Measurements from ENCODE around the gene RAB37. TPM values are rescaled to one million over a fixed set of nuclear protein-coding genes. Genes with fewer than 3 reads are reported as not detected.

The RAB37 gene
- total RNA-seq, 4 donors from 2014 or later = 0.48 to 3.0 (median 1.4) TPM

GRCh38 chr17:74760404-74761105 lies 23.5 kb downstream of the RAB37 start:
- no peak for DNase-seq (ENCODE audit: low spot score)
- no peak for TF ChIP-seq CTCF (IDR thresholded peaks at IDR 0.05)
- ATAC-seq (ENCODE audit: low FRiP score) = no peak

- no peak for TF ChIP-seq CTCF (IDR thresholded peaks at IDR 0.05)
- no peak for DNase-seq (ENCODE audit: low spot score)
- ATAC-seq (ENCODE audit: low FRiP score) = no peak
These were observed 24.4 kb downstream of the RAB37 start for GRCh38 chr17:74761419-74761818.

DNA sequence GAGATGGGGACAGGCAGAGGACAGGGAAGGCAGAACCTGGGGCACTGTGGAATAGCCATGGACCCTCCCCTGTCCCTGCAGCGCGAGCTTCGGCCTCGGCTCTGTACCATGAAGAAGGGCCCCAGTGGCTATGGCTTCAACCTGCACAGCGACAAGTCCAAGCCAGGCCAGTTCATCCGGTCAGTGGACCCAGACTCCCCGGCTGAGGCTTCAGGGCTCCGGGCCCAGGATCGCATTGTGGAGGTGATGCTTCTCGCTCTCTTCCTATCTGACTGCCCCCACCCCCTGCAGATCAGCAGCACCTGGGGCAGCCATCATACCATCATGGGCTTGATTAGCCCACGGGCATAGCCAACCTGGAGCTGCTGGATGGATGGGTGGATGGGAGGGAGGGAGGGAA lies 24.9 kb downstream of the RAB37 start:
- TF ChIP-seq CTCF (IDR thresholded peaks at IDR 0.05) = no peak
- no peak for DNase-seq (ENCODE audit: low spot score)
- ATAC-seq (ENCODE audit: low FRiP score) = no peak

DNA sequence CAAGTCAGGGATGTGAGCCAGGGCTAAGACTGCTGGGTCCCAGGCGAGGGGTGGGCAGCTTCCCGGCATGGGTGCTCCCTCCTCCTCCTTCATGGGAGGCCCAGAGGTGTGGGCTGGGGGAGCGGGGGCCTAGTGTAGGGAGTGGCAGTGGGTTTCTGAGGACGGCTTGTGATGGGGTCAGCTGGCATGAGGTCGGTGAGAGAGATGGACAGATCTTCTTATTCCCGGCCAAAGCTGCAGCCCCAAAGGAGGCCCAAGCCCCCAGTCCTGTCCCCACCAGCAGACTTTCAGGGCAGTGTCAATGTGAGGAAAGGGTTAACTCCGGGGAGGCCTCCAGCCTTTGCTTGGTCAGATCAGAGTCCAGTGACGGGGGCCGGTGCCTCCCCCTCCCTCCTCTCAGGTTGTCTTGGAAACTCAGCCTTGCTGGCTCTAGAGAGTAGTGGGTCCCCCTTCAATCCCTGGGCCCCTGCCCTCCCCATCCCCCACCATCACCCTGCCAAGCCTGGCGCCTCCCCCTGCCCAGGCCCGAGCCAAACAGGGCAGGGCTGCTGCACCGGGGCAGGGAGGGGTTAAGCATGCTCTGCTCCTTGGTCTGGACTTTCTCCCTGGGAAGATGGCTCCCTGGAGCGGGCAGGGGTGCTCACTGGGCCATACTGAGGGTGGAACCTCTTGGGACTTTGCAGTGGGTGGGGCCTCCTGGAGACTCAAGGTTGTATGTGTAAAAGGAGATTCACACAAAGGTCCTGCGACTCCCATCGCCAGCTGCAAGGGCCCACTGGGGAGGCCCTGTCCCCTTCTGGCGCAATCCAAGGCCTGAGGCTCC lies 26.7 kb downstream of the RAB37 start:
- no peak for TF ChIP-seq CTCF (IDR thresholded peaks at IDR 0.05)
- ATAC-seq (ENCODE audit: low FRiP score) (no peak), DNase-seq (ENCODE audit: low spot score) (no peak)

DNA sequence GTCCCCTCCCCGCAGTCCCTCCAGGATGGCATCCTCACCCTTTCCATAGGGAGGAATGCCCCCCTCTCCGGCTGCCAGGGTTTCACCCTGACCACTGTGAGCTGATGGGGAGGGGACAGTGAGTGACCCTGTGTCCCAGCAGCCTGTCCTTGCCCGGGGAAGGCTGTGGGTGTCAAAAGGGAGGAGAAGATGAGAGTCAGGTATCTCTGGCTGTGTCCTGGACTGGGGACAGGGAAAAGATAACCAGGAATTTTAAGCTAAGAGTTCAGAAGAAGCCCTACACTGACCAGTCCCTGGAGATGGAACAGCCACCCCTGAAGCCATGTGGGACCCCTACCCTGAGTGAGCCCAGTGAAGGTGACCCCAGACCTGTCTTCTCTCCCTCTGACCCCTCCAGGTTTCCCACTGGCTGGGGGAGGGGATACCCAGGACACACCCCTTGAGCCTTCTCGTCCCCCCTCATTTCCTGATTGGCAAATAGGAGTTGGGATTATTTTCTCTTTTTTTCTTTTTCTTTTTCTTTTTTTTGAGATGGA lies 27.8 kb downstream of the RAB37 start:
- TF ChIP-seq CTCF (IDR thresholded peaks at IDR 0.05) = no peak
- no peak for DNase-seq (ENCODE audit: low spot score)
- no peak for ATAC-seq (ENCODE audit: low FRiP score)

DNA sequence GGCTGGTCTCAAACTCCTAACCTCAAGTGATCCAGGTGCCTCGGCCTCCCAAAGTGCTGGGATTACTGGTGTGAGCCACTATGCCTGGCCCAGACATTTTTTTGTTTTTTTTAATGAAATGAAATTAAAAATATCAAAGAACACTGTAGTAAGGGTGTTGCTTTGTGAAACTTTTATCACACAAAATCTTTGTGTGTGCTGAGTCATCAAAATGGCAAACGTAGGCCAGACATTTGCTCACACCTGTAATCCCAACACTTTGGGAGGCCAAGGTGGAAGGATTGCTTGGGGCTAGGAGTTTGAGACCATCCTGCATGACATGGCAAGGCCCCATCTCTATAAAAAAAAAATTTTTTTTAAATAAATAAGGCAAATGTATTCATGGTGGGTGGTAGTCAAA lies 29.4 kb downstream of the RAB37 start:
- no peak for TF ChIP-seq CTCF (IDR thresholded peaks at IDR 0.05)
- DNase-seq (ENCODE audit: low spot score) = no peak
- ATAC-seq (ENCODE audit: low FRiP score) = no peak

Data from omental fat pad (tissue), 4 donors.